Stimulated activated CD4-positive, alpha-beta T cell treated with anti-CD3 and anti-CD28 coated beads, TNF-alpha, amount 100 ng/mL, for 48 hours (primary cell): ENCODE results near the gene CLIC4.
"Not testable (repeated sequence)": the region's sequence is repeated elsewhere in the genome, so short reads cannot be mapped to it uniquely, and the experiment has no call there.

Experiments
- DNase-seq, 3 donors: peaks; one replicate each; pipeline ENCODE4 v3.0.0-alpha.2; 2020; ENCODE audit warnings: low read depth in 3 of 3

Gene CLIC4

DNA sequence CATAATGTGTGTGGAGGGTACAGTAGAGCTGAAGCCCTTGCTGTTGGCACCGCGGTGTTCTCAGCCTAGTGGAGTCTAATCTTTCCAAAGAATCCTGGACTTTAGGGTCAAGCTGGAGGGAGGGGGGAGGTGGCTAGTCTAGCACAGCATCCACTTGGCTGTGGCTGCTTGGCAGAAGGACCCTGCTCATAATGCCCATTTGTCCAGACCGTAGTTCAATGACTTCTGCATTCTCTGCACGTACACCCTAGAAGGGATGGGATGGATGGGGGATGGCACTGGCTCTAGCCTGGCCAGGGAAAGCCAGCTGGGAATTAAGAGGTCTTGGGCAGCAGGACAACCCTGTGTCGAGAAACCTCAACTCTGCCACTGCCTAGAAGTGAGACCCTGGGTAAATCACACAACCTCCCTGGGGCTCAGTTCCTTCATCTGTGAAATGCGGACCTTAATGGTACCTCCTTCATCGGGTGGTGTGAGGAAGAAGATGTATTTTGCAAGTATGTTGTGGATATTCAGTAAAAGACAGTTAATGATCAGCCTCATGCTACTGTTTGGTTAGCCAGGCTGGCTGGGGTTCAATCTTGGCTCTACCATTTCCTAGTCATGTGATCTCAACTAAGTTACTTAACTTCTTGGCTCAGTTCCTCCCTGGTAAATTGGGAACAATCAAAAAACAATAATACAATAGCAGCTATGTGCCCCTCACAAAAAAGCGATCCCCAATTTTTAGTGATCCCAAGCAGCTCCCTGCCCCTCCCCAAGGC is 27.2 kb upstream of the CLIC4 start:
- DNase-seq: no peak

DNA sequence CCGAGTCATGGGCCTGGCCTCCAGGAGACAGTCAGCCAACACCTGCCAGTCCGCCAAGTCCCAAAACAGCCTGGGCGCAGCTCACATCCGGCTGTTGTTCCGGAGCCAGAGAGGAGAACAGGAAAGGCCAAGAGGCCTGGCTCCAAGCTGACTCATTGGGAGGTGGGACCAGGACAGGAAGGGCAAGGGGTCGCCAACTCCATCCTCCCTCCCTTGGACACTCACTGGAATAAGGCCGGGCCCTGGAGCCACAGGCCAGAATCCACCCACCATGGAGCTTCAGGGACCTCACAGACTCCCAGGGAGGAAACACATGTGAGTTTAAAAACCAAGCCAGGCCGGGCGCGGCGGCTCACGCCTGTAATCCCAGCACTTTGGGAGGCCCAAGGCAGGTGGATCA is 25.1 kb upstream of the CLIC4 start:
- DNase-seq: no peak

- DNase-seq: no peak
These were observed 23.7 kb upstream of the CLIC4 start for GRCh38 chr1:24721533-24721932.

DNA sequence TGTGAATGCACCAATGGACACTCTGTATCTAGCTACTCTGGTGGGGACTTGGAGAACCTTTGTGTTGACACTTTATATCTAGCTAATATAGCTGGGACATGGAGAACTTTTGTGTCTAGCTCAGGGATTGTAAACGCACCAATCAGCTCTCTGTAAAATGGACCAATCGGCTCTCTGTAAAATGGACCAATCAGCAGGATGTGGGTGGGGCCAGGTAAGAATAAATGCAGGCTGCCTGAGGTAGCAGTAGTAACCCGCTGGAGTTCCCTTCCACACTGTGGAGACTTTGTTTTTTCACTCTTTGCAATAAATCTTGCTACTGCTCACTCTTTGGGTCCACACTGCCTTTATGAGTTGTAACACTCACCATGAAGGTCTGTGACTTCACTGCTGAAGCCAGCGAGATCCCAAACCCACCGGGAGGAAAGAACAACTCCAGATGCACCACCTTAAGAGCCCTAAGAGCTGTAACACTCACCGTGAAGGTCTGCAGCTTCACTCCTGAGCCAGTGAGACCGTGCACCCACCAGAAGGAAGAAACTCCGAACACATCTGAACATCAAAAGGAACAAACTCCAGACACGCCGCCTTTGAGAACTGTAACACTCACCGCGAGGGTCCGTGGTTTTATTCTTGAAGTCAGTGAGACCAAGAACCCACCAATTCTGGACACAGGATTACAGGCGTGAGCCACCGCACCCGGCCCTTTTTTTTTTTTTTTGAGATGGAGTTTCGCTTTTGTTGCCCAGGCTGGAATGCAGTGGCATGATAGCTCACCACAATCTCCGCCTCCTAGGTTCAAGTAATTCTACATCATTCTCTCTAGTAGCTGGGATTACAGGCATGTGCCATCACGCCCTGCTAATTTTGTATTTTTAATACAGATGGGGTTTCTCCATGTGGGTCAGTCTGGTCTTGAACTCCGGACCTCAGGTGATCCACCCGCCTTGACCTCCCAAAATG is 22.9 kb upstream of the CLIC4 start:
- DNase-seq: not testable (repeated sequence)

DNA sequence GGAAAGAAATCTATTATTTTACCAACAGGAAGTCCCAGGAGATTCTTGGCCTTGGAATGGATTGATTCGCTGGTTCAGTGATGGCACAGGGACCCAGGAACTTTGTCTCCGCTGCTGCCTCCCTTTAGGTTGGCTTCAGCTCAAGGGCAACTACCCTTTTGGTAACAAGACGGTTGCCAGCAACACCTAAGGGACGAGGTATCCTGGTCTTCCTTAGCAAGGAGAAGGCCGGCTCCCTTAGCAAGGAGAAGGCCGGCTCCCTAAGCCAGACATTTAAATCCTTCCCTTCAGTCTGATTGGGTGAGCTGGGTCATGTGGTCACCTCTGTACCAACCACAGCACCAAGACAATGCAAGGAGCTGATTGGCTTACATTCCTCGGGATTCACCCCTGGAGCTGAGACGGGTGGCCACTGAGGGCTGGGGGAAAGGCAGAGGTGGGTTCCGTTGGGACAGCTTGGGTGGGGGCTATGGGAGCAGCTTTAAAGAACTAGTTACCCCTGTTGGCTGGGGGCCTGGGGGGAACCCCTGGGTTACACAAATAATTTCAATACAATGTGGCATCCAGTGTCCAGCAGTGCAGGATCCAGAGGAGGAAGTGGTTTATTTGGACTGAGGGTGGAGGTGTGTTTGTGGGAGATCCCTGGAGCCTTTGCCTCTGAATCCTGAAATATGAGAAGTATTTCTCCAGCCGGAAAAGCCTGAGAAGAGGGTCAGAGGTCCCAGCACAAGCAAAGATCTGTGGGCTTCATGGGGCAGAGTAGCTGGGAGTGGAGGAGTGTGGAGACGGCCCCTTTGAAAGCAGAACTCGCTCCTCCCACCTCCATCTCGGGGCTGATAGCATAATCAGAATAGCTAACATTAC is 20.7 kb upstream of the CLIC4 start:
- no peak for DNase-seq

GRCh38 chr1:24725209-24725651 is 20.0 kb upstream of the CLIC4 start:
- no peak for DNase-seq

GRCh38 chr1:24726741-24727140 is 18.5 kb upstream of the CLIC4 start:
- DNase-seq: no peak

DNA sequence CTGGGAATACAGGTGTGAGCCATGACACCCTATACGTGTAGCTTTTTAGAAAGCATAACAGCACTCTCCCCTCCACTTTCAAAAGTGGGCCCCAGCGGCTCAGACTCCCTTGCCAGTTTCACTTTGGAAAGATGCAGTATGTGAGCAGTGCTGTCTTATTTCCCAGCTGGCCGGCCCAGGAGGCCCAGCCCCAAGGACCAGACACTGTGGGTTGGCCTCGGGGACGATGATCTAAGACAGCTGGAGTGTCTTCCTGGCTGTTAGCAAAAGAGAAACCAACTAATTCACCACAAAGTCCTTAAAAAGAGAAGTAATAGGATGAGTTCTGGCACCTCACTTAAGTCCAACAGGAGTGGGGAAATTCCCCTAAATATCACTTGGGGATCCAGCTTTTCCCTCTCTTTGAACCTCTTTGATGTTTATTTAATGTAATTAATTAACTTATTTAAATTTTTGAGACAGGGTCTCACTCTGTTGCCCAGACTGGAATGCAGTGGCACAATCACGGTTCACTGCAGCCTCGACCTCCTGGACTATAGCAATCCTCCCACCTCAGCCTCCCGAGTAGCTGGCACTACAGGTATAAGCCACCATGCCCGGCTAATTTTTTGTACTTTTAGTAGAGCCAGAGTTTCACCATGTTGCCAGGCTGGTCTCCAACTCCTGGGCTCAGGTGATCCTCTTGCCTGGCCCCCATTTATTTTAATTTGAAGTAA is 17.6 kb upstream of the CLIC4 start:
- DNase-seq: no peak

GRCh38 chr1:24728982-24729381 is 16.3 kb upstream of the CLIC4 start:
- no peak for DNase-seq

DNA sequence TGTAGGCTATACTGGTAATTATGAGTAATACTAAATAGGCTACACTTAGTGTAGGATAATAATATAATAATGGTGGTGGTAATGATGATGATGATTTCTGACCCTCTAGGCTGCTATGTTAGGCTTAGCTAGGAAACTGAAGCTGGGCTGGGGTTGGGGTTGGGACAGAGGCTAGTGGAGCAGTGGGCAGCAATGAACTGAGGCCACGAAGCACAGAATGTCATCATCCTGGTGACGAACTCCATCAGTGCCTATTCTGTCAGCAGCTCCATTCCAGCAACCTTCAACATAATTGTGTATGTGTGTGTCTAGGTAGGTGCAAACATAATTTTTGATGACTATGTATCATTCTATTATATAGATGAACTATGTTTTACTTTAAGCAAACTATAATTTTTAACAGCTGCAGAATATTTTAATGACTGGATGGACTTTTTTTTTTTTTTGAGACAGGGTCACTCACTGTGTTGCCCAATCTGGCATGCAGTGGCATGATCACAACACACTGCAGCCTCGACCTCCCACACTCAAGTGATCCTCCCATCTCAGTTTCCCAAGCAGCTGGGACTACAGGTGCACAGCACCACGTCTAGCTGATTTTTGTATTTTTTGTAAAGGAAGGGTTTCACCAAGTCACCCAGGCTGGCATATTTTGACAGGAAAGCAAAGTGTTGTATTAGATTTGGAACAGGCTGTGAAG is 12.9 kb upstream of the CLIC4 start:
- no peak for DNase-seq

GRCh38 chr1:24733342-24733741 is 11.9 kb upstream of the CLIC4 start:
- not testable (repeated sequence) for DNase-seq

DNA sequence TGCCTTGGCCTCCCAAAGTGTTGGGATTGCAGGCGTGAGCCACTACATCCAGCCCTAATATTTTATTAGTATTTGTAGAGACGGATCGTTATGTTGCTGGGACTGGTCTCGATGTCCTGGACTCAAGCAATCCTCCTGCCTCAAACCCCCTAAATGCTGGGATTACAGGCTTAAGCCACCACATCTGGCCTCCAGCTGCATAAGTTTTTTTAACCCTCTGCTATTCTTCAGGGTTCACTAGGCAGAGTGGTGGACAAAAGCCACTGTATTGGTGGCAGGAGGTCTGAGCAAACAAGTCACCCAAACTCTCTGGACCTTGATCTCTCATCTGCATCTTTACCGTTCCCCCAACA is 10.1 kb upstream of the CLIC4 start:
- DNase-seq: no peak

GRCh38 chr1:24735509-24736375 is 9.5 kb upstream of the CLIC4 start:
- DNase-seq: no peak

- no peak for DNase-seq
These were observed 7.7 kb upstream of the CLIC4 start for GRCh38 chr1:24737368-24738117.

GRCh38 chr1:24739241-24739640 is 6.0 kb upstream of the CLIC4 start:
- no peak for DNase-seq

DNA sequence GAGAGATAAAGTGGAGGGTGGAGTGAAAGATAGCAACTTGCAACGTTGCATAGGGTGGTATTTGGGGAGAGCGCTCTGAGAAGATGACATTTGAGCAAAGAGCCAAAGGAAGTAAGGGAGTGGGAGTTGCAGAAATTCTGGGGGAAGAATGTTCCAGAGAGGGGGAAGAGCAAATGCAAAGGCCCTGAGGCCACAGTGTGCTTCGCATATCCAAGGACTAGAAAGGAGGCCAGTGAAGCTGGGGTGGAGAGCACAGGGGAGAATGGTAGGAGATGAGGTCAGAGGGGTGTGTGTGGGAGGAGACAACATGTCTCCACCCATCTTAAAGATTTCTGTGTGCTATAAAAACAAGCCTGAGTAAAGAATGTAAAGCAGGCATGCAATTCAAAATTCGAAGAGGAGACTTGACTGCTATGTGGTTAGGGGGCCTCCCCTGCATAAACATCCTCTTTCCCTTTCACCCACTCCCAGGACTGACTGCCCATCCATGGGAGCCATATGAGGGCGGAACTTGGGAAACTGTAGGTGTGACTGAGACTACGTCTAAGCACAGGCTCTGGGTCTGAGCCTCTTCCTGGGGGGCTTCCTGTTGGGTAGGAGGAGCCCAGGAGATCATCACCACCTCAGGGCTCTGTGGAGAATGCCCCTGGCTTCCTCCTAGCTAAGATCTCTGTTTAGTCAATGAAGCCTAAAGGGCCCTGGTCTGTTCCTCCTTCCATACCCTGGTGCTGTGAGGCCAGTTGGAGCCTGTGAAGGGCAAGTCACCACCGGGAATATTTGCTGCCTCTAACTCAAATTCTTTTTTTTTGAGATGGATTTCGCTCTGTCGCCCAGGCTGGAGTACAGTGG is 2.9 kb upstream of the CLIC4 start:
- no peak for DNase-seq

DNA sequence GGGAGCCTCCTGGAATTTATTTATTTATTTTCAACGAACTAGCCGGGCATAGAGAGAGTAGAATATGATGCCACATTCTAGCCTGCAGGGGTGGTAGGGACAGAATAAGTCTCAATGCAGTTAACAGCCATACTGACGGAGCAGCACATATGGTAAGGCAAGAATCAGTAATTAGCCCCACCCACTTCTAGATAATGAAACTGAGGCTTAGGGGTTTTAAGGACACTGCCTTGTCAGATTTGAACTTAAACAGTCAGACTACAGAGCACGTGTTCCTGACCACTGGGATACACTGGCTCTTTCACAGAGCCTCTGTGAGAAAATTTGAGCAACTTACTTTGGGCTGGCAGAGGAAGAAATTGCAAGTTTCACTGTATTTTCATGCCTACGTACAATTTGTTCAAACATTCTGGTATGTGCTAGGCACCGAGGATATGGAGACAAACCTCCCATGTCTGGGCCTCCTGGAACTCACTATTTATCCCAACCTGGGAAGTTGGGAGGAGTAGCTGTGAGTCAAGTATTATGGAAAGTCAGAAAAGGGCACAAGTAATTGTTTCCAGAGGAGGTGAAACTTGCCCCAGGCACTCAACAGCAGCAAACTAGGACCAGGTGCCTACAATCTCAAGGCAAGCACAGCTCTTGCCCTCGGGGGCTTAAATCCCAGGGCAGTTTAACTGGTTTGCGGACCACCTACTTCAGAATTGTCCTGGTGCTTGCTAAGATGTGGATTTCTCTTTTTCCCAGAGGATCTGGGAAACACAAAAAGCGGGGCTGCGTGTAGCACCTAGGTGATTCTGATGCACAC is 1.6 kb upstream of the CLIC4 start:
- DNase-seq: no peak
